Fibroblast of the conjunctiva (primary cell): Measurements from ENCODE around the gene NUMBL.
"Not testable (repeated sequence)": the region's sequence is repeated elsewhere in the genome, so short reads cannot be mapped to it uniquely, and the experiment has no call there.

ENCODE experiments used
- DNase-seq: peaks from one replicate; pipeline ENCODE4 v3.0.0-alpha.2; 2010; ENCODE audit warnings: low read depth

Gene NUMBL

DNA sequence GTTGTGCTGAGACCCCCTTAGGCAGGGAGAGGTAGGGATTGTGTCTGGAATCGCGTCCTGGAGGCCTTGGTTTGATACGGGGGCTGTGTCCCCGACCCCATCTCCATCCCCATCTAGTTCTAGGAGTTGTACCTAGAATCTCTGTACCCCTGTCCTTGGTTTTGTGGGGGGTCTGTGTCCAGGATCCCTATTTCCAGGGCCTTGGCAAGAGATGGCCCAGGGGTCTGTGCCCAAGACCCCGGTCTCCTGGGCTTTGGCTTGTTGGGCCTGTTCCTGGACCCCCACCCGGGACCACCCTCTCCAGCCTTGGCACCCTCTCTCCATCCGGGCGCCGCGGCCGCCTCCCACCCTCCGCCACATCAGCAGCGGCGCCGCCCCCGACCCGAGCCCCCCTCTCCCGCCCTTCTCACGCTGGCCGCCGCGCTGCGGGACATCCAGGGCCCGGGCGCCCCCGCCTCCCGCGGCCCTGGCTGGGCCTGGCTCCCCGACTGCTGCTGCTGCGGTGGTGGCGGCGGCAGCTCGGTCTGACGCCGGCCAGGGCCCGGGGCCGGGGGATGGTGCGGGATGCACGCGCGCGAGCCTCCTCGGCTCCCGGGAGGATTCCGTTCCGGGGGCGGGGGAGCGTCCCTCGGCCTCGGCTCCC lies at the start of gene NUMBL:
NUMBL (minus strand) TSS at position 602 of the 643 bp plus-strand sequence; CDS start at position 434, 168 bp downstream.
- no peak for DNase-seq

DNA sequence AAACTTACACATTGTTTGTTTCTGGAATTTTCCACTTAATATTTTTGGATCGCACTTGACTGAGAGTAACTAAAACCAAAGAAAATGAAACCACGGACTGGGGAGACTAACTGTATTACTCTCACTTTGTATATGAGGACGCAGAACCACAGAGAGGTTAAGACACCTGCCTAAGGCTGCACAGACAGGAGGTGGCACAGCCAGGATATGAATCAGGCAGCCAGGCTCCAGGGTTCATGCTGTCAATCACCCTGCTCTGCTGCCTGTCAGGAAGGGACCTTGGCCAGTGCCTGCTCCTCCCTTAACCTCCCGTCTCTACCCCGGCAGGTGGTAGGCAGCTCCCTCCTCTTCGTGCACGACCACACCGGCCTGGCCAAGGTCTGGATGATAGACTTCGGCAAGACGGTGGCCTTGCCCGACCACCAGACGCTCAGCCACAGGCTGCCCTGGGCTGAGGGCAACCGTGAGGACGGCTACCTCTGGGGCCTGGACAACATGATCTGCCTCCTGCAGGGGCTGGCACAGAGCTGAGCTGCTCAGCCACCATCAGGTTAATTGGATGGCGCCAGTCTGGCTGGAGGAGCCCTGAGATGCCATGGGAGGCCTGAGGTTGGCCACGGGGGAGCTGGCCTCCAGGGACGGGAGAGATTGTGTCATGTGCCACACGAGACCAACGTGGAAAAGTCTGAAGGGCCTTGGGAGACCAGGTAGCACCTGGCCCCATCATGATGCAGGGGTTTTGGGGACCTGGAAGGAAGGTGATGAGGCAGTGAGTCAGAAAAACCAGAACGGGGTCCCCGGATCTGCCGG lies 48.8 kb upstream of the NUMBL start:
- DNase-seq: no peak

- DNase-seq: no peak
These were observed 46.7 kb upstream of the NUMBL start for GRCh38 chr19:40737102-40737644.

DNA sequence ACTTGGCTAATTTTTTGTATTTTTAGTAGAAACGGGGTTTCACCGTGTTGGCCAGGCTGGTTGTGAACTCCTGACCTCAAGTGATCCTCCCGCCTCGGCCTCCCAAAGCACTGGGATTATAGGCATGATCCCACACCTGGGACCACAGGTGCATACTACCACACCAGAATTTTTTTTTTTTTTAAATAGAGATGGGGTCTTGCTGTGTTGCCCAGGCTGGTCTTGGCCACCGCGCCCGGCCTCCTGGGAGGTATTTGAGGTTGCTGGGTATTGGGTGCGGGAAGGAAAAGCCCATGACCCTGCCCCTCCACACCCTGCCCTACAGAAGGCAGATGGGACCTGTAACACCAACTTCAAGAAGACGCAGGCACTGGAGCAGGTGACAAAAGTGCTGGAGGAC lies 46.2 kb upstream of the NUMBL start:
- no peak for DNase-seq

DNA sequence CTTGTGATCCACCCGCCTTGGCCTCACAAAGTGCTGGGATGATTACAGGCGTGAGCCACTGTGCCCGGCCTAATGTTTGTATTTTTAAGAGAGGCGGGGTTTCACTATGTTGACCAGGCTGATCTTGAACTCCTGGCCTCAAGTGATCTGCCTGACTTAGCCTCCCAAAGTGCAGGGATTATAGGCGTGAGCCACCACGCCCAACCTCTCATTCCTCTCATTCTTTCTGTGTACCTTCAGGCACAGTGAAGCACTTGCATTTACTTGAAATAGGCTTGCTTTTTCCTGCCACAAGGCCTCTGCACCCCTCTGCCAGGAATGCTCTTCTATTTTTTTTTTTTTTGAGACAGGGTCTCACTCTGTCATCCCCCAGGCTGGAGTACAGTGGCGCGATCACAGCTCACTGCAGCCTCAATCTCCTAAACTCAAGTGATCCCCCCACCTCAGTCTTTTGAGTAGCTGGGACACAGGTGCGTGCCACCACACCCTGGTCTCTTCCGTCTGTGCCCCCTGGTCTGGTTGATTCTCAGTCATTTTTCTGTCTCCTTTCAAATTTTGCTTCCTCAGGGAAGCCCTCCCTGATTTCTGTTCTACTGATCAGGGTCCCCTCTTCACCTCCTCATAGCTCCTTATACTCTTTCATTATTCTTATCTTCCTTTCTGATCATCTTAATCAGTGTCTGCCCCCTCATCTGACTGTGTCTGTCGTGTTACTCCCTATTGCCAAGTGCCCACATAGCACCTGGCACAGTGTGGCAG lies 44.7 kb upstream of the NUMBL start:
- DNase-seq: no peak

GRCh38 chr19:40733149-40733548 lies 42.7 kb upstream of the NUMBL start:
- no peak for DNase-seq

DNA sequence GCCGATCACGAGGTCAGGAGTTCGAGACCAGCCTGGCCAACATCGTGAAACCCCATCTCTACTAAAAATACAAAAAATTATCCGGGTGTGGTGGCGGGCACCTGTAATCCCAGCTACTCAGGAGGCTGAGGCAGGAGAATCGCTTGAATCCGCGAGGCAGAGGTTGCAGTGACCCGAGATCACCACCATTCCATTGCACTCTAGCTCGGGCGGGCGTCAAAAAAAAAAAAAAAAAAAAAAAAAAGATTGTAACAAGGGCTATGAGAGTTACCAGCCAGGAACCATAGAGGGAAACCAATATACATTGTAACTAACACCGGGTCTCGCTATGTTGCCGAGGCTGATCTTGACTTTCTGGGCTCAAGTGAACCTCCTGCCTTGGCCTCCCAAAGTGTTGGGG lies 41.9 kb upstream of the NUMBL start:
- not testable (repeated sequence) for DNase-seq

DNA sequence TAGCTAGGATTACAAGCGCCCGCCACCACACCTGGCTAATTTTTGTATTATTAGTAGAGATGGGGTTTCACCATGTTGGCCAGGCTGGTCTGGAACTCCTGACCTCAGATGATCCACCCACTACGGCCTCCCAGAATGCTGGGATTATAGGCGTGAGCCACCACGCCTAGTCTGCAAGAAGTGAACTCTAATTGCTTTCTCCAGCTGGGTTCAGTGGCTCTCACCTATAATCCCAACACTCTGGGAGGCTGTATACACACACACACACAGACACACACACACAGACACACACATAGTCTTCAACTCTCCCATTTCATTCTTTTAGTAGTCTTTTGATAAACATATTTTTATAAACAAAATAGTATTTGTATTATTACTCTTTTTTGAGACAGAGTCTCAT lies 39.6 kb upstream of the NUMBL start:
- not testable (repeated sequence) for DNase-seq

DNA sequence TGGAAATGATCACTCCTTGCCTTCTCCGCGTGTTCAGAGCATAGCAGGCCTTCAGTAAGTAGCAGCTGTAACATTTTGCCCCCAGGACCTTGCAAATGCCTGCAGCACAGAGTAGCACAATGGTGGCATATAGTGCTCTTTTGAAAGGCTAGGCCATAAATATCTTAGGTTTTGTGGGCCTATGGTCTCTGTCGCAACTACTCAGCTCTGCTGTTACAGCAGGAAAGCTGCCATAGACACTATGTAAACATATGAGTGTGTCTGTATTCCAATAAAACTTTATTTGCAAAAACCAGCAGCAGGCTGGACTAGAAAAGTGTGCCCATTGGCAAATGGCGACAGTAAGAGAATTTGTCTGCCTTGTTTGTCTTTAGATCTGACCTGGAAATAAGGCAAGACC lies 35.8 kb upstream of the NUMBL start:
- no peak for DNase-seq

DNA sequence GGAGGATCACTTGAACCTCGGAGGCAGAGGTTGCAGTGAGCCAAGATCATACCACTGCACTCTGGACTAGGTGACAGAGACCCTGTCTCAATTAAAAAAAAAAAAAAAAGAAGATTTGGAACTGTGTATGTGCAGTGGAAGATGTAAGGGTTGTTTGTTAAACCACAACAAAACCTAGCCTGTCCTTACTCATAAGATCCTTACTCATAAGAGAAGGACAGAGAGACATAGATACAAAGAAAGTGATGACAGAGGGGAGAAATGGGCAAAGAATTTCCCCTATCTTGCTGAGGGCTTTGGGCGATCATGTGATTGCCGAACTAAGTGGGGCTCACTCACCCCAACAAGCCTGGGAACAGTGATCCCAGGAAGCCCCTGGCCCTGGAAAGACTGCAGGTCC lies 34.4 kb upstream of the NUMBL start:
- no peak for DNase-seq

GRCh38 chr19:40724315-40724714 lies 33.9 kb upstream of the NUMBL start:
- DNase-seq: no peak

DNA sequence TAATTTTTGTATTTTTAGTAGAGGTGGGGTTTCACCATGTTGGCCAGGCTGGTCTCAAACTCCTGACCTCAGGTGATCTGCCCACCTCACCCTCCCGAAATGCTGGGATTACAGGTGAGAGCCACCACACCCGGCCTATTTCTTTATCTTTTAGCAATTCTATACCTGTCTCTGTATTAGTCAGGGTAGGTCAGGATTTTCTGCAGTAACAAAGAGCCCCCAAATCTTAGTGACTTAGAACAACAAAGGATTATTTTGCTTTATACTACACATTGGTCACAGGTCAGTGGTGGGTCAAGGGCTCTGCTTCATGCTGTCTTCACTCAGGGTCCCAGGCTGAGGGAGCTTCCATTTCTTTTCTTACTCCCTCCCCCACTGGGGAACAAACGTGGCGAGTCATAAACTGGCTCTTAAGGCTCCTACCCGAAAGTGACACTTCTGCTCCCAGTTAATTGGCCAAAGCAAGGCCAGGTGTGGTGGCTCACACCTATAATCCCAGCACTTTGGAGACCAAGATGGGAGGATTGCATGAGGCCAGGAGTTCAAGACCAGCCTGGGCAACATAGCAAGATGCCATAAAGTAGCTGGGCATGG lies 33.3 kb upstream of the NUMBL start:
- DNase-seq: no peak

- no peak for DNase-seq
These were observed 31.6 kb upstream of the NUMBL start for GRCh38 chr19:40721936-40722661.

DNA sequence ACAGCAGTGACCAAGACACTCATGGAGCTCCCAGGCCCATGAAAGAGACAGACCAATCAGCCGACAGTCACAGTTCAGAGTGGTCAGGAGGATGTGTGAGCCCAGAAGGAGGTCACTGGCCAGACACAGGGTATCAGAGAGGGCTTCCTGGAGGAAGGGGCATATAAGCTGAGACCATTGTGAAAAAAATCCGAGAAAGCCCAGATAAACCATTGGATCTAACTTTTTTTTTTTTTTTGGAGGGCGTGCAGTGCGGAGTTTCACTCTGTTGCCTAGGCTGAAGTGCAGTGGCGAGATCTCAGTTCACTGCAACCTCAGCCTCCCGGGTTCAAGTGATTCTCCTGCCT lies 30.7 kb upstream of the NUMBL start:
- DNase-seq: no peak

- no peak for DNase-seq
These were observed 29.0 kb upstream of the NUMBL start for GRCh38 chr19:40719414-40719894.

DNA sequence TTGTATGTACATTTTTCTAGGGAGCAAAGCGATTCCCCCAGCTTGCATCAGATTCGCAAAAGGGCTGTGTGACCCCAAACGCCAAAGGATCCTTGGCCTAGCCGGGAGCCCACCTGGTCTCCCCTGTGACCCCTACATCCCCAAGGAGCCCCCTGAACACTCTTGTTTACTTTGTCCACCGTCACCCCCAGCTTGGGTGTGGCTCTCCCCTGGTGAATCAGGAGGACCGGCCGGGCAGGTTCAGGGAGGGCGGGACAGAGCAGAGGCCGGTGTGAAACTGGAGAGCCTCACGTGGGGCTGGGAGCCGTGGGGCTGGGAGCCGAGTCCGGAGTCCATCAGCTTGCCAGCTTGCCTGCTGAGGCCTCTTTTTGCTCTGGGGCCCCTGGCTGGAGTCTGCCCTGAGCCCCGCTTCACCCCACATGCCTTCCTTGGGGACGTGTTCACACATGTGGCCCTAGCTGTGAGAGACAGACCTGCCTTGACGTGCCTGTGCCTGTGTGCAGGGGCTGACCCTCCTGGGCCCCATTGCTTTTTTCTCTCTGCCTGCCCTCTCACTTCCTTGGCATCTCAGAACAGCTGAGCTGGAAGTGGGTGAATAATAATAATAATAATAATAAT lies 28.4 kb upstream of the NUMBL start:
- peak; percentile 12 for DNase-seq

GRCh38 chr19:40717880-40718773 lies 27.7 kb upstream of the NUMBL start:
- no peak for DNase-seq

GRCh38 chr19:40717325-40717879 lies 27.0 kb upstream of the NUMBL start:
- peak; percentile 18 for DNase-seq

DNA sequence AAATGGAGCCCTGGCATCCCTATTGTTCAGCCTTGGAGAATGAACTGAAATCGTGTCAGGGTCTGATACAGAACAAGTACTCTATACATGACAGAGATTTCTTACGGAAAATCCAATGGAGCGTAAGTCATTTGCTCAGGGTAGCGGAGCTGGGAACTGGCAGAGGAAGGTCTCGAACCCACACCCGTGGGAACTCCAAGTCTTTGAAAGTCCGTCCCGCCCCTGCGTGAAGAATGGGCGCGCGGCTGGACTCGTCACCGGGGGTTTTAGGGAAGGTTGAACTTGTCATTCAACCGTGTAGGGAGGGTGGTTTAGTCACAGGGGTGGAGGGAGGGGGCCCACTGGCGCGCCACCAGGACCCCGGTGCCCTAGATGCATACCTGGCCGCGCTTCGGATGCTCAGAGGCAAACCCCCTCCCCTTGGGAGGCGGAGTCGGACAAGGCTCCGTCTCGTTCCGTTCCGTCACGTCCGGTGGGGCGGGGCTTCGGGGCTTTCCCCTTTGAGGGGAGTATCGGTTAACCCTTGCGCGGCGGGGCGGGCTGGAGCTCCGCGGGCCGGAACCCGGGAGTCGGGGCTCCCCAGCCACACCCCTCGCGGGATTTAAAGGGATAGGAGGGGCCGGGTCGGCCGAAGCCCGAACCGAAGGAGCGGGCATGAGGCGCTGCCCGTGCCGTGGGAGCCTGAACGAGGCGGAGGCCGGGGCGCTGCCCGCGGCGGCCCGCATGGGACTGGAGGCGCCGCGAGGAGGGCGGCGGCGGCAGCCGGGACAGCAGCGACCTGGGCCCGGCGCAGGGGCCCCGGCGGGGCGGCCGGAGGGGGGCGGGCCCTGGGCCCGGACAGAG lies 26.3 kb upstream of the NUMBL start, which contains the start of the genes COQ8B and ITPKC:
COQ8B (minus strand) TSS at position 405 of the 843 bp plus-strand sequence. CDS start 2,254 bp downstream, outside the sequence.
ITPKC (plus strand) TSS at position 631 of the 843 bp plus-strand sequence; CDS start at position 655, 24 bp downstream.
- peak; percentile 91 for DNase-seq
